ENCODE data around the gene KRTAP4-8.
"Not testable (repeated sequence)": the region's sequence is repeated elsewhere in the genome, so short reads cannot be mapped to it uniquely, and the experiment has no call there.

Gene KRTAP4-8

DNA sequence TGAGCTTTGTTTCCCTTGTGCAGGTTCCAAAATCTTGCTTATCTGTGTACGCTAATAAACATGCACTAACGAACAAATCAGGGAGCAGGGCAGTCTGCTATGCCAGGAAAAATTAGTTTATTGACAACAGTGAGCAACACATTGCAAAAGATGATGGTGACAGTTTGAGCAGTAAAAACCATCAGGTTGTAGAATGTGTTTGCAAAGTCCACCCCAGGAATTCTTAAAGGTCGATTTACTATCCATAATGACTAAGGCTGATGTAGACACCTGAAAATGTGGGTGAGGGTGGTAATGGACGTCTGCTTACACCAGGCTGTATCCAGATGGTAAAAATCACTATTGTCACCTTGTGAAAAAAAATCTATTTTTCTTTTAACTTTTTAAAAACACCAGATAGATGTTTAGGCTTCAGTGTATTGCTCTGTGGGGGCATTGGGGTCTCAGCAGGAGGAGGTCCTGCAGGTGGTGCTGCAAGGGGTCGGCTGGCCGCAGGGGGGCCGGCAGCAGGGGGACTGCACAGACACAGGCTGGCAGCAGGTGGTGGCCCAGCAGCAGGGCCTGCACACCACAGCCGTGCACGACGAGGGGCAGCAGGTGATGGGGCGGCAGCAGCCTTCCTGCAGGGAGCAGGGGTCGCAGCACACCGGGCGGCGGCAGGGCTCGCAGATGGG lies 32.8 kb downstream of the KRTAP4-8 start:
- DNase-seq (ENCODE audit: low spot score), result not testable (repeated sequence)

DNA sequence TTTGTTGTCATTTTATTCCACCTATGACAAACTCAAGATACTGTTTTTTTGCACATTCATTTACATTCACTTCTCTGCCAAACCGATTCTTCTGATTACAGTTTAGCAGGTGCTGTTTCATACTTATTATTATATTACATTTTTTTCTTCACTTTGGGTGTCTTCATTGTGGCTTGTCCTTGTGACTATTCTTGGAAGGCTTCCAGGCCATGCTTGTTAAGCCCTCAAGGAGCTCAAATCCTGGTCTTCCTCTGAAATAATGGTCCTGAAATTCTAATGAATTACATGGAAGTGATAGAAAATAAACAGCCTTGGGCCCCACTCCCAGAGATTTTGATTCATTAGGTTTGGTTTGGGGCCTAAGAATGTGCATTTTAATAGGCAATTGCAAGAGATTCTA lies 33.6 kb downstream of the KRTAP4-8 start:
- DNase-seq (ENCODE audit: low spot score), result no peak

DNA sequence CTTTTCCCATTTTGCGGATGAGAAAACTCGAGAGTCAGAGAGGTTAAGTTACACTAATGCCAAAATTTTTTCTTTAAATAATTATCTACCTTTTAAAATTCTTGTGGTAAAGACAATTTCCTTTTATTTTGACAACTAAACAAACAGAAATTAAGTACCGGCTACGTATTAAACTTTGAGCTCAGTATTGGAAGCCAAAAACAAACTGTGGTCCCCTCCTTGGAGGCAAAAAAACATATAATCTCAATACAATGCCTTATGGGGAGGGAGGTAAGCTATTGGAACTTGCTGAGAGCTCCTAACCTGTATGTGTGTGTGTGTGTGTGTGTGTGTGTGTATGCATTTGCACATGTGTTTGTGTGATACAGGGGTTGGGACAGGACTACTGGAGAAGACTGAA lies 34.5 kb downstream of the KRTAP4-8 start:
- no peak for DNase-seq (ENCODE audit: low spot score)

DNA sequence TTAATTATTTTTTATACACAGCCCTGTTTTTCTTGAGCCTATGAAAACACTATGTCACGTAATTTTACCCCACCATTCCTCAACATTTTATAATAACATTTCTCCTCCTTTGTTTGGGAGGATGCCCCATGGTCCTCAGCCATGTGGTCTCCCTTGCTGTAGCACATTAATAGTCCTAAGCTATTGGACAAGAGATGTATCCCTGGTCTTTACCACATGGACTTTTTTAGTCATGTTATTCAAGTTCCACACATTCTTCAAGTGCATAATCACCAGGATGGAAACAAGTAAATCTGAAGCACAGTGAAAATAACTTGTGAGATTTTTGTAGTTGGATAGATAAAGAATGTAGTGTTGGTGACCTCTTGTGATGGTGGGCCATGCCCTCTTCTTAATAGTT lies 36.0 kb downstream of the KRTAP4-8 start:
- DNase-seq (ENCODE audit: low spot score), result peak; percentile 73

DNA sequence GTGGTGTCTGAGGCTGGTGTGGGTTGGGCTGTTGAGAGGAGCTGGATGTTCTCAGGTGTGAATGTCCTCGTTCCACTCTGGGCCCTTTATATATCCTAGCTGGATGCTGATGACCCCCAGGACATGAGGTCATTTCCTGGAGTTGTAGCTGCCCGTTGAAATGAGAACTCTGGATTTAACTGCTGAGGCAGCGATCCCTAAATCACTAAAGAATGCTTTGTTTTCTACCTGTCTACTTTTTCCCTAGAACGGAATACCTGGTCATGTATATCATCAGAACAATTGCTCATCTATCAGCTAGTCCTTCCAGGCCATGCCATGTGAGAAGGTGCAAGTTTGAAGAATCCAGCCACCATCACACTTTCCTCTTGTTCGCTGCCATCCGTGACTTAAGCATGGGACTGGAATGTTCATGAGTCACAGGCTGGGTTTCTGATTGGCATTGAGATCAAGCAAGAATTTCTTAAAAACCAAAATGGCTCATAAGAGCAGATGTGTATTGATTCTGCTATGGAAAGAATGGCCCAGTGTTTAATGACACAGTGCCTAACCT lies 37.8 kb downstream of the KRTAP4-8 start, which contains the start of gene KRTAP2-3:
KRTAP2-3 (minus strand) TSS at position 63 of the 553 bp plus-strand sequence. CDS start 64 bp downstream, outside the sequence.
- peak; percentile 46 for DNase-seq (ENCODE audit: low spot score)

DNA sequence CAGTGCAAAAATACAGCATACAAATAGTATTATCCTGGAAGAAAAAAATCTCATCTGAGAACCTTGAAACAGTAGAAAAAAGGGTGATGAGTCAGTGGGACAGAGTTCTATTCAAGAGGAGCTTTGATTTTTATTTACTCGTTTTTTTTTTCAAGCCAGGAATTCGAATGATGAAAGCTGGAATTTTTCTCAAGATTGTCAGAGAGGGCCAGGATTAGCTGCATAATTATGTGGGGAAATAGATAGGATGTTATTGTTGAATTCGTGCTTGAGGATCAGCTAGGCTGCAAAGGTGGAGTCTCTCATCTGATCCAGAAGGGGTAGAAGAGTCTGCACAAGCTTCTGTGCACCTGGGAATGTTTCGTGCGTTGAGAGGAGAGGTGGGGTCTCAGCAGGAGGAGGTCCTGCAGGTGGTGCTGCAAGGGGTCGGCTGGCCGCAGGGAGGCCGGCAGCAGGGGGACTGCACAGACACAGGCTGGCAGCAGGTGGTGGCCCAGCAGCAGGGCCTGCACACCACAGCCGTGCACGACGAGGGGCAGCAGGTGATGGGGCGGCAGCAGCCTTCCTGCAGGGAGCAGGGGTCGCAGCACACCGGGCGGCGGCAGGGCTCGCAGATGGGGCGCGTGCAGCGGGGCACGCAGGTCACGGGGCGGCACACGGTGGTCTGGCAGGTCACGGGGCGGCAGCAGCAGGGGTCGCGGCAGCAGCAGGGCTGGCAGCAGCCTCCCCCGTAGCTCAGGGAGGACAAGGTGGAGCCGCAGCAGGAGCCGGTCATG lies 38.5 kb downstream of the KRTAP4-8 start:
- DNase-seq (ENCODE audit: low spot score), result peak; percentile 66

DNA sequence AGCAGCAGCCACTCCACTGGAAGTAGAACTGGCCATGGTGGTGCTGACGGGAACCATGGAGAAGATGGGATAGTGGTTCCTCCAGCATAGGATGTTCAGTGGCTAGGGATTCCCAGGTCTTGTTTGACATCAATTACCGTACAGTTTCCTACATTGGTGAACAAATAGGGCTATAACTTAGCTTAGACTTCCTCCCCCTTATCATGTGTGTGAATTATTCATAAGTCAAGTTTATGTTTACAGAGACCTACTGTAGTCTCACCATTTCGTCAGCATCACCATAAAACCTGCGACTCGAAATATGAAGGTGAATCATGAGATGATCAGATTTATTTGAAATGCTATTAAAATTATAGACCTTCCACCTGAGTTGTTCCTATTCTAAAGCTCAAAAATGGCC lies 39.2 kb downstream of the KRTAP4-8 start:
- DNase-seq (ENCODE audit: low spot score), result no peak

DNA sequence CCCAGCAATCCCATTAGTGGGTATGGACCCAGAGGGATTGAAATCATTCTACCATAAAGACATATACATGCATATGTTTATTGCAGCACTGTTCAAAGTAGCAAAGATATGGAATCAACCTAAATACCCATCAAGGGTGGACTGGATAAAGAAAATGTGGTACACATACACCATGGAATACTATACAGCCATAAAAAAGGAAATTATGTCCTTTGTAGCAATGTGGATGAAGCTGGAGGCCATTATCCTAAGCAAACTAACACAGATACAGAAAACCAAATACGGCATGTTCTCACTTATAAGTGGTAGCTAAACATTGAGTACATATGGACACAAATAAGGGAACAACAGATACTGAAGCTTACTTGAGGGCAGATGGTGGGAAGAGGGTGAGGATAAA lies 40.4 kb downstream of the KRTAP4-8 start:
- DNase-seq (ENCODE audit: low spot score), result no peak

DNA sequence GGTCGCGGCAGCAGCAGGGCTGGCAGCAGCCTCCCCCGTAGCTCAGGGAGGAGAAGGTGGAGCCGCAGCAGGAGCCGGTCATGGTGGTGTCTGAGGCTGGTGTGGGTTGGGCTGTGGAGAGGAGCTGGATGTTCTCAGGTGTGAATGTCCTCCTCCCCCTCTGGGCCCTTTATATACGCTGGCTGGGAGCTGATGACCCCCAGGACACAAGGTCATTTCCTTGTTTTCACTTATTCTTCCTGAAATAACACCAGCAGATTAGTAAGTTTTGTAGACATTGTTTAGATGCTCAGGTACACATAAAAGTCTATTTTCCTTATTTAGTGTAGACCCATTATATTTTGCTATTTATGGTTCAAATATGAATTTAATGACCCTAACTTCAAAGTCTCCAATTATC lies 42.8 kb downstream of the KRTAP4-8 start, which contains the start of gene KRTAP2-2:
KRTAP2-2 (minus strand) TSS at position 101 of the 400 bp plus-strand sequence; CDS start at position 82, 19 bp downstream.
- DNase-seq (ENCODE audit: low spot score), result not testable (repeated sequence)

DNA sequence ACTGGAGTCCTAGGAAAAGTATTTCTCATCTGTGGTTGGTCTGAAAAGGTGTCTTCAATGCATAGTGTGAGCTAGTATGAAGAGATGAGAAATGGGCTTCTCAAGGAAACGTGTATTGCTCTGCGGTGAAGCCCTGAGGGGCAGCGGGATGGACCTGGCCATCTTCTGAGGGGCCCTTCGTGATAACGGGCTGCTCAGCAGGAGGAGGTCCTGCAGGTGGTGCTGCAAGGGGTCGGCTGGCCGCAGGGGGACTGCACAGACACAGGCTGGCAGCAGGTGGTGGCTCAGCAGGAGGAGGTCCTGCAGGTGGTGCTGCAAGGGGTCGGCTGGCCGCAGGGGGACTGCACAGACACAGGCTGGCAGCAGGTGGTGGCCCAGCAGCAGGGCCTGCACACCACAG lies 43.4 kb downstream of the KRTAP4-8 start:
- not testable (repeated sequence) for DNase-seq (ENCODE audit: low spot score)

DNA sequence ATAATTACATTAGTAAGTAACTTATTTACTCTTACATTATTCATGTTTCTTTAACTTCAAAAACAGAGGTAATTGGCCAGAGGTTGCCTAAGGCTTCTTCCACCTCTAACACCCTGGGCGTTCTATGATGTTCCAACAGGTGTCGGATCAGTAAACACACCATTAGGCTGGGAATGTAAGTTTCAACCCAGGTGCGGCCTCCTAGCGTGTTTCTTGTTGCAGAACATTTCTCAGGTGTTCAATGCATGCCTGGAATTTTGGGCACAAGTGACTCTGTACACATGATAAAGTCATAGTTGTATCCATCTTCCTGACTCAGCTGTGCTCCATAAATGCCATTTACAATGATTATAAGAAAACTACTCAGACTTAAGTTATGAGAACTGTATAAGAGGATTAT lies 43.9 kb downstream of the KRTAP4-8 start:
- DNase-seq (ENCODE audit: low spot score), result no peak

DNA sequence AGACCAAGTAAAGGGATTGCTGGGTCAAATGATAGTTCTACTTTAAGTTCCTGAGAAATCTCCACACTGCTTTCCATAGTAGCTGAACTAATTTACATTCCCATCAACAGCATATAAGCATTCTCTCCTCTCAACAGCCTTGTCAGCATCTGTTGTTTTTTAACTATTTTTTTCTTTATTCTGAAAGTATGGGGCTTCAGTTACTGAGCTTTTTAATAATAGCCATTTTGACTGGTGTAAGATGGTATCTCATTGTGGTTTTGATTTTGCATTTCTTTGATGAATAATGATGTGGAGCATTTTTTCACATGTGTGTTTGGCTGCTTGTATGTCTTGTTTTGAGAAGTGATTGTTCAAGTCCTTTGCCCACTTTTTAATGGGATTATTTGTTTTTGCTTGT lies 45.4 kb downstream of the KRTAP4-8 start:
- no peak for DNase-seq (ENCODE audit: low spot score)

DNA sequence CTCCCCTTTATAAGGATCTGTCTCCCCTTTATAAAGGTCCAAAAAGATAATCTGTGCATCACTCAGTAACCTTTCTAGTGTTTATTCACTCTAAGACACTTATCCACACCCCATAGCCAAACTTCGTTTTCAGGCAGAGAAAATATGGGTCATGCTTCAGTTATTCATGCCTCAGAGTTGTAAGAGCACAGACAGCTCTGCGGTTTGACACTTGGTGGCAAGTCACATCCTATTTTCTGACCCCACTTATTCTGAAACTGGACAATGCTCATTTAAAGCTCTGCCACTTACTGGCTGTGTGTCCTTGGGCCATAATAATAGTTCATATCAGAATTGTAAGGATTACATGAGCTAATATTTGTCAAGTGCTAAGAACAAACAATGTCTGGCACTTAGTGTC lies 48.8 kb downstream of the KRTAP4-8 start:
- DNase-seq (ENCODE audit: low spot score), result peak; percentile 42

DNA sequence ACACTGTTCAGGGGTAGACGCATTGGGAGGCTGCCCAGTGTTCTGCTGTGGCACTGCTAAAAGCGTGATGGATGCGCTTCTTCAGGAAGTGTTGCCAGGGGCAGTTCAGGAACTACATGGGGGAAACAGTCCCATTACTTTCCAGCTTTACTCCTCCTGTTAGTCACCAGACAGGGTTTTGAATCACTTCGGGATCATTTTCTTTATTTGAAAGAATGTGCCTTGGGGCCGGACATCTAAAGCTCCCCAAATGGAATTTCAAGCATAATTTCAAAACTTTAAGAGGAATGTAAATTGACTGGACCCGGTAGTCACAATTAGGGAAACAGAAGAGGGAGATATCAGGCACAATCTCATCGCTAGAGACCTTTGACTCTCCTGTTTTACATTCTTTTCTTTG lies 49.5 kb downstream of the KRTAP4-8 start:
- DNase-seq (ENCODE audit: low spot score), result peak; percentile 70

Measured in GM03348 (cell line).